GM21423 (cell line): ENCODE results near the gene RAB30.
A peak's percentile ranks its signal among the peaks of the same experiment; 100 is the strongest.
"Not testable (repeated sequence)": the region's sequence is repeated elsewhere in the genome, so short reads cannot be mapped to it uniquely, and the experiment has no call there.

ENCODE experiments used
- ATAC-seq: cut with Tn5 transposase; IDR thresholded peaks from one replicate; pipeline ENCODE4 v1.9.1; 2021; ENCODE audit warnings: mild to moderate bottlenecking, moderate library complexity; ENCODE audit not compliant: unreplicated experiment

RAB30 gene

DNA sequence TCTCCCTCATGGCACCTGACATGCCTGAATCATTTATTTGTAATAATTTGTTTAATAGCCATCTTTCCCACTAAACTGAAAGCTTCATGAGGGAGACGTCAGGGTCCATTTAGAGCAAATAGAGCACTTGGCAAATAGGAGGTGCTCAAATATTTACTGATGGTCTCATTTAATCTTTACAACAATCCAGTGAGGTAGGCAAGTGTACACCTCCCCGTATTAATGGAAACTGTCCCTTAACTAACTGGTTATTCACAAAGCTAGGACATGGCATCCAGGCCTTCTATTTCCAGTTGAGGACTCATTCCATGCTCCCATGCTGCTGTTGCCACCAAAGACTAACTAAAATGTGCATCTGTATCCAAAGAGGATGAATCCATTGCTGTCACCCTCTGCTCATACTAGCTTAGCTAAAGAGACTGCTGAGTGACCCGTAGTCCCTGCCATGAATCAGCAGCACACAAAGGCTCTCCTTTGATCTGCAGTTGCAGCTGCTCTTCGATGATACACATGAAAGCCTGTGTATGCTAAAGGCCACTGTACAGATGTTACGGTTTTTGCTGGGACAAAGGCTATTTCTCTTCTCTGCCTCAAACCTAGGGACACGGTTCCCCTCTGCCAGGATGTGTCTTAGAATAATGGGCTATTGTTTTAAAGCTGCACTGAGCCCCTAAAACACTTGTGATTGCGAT, 82.6 kb downstream of the RAB30 start:
- ATAC-seq, result no peak

DNA sequence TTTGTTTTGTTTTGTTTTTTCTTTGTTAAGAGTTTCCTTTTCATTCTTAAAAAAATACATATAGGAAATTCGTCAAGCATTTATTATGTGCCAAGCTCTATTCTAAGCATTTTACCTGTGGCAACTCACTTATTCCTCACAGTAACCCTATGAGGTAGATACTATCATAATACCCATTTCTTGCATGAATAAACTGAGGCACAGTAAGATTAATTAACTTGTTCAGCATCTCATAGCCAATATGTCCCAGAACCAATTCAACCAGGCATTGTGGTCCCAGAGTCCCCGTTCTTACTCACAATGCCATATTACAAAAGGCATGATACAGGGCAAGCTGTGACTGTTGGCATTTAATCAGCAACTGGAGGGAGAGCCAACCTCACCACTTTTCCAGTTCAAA, 83.7 kb downstream of the RAB30 start:
- no peak for ATAC-seq

DNA sequence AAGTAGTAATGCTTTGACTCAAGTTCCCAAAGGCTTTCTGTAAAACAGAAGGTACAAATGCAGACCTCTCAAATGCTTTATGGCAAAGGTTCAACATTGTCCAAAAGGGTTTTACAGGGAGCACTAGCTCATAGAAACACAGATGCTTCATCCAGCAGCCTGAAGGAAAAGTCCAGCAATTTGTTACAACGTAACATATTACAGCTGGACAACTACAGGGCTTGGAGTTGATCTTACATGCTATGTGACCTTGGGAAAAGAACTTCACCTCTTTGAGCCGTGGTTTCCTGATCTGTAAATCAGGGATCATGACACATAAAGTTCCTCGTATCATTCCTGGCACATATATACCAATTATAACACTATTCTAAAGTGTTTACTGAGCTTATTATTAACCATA, 85.3 kb downstream of the RAB30 start:
- ATAC-seq, result no peak

DNA sequence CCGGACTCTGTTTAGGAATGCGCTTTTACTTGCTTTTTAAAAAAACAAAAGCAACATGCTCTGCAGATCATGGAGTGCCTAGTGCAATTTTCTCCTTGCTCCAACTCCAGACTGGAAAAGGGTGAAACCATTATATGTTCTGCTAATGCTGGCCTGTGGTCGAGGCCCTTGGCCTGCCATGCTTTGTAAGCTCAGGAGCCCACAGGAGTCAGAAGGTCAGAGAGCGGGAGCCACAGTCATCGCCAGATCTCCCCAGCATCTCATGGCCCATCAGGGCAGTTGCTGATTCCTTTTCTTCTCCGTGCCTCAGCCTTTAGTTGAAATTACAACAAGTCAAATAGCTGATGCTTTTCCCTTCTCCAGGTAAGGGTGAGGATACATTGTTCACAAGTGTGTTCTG, 89.8 kb downstream of the RAB30 start:
- ATAC-seq, result no peak

DNA sequence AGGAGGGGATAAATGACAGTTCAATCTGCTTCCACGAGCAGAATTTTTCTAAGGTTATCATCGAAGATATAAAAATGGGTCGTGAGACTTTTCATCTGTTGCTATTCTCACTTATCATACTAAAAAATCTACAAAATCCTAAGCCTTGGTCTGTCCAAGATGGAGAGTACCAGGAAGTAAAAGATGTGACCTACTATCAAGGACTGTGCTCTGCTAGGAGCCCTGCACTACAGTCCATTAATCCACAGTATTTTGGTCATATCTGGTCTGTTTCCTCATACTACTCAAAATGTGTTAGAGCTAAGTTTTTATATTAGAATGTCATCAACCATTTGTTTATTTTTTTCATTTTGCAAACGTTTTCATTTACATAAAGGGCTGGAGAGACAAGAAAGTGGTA, 90.8 kb downstream of the RAB30 start:
- ATAC-seq, result no peak

DNA sequence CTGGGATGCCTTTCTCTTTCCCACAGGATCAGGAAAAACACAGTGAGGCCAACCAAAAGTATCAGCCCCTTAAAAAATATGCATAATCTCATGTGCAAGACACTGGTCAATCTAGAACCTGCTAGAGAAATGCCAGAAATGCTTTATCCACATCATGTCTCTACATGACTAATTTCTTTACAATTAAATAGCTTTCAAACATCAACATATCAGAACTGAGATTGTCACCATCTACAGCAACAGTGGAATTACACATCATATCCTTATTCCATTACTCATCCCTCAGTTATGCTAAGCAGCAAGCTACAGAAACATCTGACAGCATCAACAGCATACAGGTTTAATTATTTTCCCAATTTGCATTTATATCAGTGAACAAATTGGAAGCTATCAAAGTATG, 91.4 kb downstream of the RAB30 start:
- no peak for ATAC-seq

DNA sequence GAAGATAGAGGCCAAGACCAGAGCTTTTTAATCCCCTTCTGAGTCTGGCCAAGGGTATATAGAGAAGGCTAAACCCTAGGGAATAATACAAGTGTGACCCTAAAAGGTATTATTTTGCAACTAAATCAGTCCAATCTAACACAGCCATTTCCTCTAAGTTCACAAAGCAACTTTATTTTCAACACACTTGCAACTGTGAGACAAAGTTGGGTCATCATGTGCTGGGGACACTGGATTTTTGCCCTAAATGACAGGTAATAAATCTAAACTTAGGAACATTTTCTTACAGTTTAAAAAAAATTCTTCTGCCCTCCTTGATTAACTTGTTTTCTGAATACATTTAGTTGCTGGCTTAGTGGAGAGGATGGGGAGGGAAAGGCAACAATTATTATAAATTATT, 91.9 kb downstream of the RAB30 start:
- ATAC-seq, result no peak

DNA sequence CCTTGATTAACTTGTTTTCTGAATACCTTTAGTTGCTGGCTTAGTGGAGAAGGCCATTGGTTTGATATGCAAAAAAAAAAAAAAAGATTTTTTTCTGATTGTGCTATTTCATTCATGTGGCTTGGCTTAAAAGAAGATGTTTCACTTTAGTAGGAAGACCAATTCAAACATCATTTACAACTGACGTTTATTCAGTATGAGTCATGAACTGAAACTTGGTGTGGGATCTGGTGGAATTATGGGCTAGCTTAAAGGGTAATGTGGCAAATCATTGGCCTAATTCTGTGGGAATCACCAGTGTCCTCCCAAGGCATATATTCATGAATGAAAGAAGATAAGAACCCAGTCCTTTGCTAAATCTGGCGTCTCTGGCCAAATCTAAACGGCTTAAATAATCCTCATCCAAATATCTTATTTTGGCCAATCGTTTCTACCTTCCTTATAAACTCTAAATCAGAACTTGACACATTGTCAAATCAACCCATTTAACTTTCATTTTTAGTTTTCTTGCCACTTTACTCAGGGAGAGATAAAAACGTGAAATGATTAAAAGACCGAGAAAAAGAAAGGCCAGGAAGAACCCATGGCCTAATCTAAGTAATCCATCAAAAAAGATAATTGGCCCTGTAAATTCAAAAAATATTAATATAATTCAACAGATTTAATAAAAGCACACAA, 93.1 kb downstream of the RAB30 start:
- peak; percentile 75 for ATAC-seq

DNA sequence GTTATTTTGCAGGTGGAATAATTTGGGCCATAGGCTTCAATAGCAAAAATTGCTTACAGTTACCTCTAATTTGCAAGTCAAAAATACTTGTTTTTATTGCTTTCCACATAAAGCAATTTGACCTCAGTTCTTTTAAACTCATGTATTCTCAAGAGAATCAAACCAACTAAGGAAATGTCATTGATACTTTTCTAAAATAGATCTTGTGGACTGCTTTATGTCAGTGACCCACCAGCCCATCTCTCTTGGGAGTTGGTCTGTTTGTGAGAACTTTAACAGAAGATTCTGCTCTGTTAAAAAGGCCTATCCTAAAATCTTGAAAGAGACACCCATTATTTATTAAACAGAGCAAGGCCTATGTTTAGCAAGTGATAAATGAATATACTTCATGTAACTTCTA, 94.9 kb downstream of the RAB30 start:
- ATAC-seq, result no peak

DNA sequence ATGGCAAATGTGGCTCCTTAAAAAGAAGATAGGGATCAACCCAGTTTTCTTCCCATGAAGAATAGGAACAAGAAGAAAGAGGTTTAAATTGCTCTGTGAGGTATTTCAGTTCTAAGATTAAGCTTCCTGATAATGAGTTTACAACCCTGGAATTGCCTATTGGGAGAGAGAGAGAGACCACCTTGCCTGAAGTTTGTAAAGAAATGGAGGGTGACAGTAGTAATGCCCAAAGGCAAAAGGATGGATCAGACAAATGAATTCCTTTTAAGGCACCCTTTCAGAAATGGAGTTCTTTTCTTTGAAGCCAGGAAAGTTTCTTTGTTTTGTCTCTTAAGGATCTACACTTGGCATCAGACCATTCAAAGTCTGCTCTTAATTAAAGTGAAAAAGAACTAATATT, 95.8 kb downstream of the RAB30 start:
- ATAC-seq, result no peak

DNA sequence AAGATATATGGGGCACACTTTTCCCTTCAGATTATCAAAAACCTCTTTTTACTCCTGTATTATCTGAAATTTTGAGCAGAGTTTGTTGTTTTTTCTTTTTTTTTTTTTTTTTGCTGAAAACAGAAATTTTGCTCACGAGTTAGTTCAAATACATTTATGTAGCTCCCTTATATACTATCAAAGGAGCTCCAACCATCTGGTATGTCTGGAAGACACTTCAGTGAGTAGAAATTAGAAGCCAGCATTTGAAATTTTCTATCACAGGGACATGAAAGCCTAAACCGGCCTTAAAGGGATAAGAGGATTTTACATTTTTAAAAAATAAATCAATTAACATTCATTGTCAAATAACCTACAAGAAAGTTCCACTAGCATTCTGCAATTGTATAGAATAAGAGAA, 96.8 kb downstream of the RAB30 start:
- ATAC-seq, result no peak

DNA sequence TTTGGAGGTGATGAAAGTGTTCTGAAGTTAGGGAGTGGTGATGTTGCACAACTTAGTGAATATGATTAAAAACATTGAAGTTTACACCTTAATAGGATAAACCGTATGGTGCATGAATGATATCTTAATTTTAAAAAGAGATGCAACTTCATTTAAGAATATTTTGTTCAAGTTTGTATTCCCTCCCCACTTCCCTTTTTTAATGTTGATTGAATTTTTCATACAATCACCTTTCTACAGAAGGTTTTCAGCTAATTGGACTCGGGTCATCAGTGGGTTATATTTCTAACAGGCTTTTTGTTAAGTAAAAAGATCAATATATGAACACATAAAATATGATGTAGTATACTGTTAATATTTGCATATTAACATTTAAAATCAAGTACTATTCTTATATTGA, 97.6 kb downstream of the RAB30 start:
- ATAC-seq, result no peak

DNA sequence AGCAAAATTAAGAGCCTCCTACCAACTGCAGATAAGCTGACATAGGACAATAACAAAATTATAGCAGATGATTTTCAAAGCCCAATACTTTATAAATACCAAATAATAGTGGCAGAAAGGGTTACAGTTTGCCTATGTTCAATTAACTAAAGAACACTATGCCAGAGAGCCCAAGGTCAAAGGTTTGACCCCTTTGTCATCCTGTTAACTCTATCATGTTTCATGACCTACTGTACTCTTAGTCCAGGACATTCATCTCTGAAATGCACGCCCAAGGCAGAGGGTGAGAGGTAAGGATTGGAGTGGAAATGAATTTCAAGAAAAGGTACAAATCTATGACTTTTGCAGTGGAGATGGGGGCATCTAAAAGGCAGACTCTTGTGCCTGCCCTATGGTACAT, 99.6 kb downstream of the RAB30 start:
- no peak for ATAC-seq

DNA sequence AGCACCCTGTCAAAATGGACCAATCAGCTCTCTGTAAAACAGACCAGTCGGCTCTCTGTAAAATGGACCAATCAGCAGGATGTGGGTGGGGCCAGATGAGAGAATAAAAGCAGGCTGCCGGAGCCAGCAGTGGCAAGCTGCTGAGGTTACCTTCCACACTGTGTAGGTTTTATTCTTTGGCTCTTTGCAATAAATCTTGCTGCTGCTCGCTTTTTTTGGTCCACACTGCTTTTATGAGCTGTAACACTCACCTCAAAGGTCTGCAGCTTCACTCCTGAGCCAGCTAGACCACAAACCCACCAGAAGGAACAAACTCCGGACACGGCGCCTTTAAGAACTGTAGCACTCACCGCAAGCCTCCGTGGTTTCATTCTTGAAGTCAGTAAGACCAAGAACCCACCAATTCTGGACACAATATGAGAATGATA, 100.2 kb downstream of the RAB30 start:
- ATAC-seq, result peak; percentile 31

DNA sequence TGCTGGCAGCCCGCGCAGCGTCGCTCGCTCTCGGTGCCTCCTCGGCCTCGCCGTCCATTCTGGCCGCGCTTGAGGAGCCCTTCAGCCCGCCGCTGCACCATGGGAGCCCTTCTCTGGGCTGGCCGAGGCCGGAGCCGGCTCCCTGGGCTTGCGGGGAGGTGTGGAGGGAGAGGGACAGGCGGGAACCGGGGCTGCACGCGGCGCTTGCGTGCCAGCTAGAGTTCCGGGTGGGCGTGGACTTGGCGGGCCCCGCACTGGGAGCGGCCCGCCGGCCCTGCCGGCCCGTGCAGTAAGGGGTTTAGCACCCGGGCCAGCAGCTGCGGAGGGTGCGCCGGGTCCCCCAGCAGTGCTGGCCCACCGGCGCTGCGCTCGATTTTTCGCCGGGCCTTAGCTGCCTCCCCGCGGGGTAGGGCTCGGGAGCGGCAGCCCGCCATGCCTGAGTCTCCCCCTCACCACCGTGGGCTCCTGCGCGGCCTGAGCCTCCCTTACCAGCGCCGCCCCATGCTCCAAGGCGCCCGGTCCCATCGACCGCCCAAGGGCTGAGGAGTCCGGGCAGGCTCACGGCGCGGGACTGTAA, 101.1 kb downstream of the RAB30 start:
- not testable (repeated sequence) for ATAC-seq

DNA sequence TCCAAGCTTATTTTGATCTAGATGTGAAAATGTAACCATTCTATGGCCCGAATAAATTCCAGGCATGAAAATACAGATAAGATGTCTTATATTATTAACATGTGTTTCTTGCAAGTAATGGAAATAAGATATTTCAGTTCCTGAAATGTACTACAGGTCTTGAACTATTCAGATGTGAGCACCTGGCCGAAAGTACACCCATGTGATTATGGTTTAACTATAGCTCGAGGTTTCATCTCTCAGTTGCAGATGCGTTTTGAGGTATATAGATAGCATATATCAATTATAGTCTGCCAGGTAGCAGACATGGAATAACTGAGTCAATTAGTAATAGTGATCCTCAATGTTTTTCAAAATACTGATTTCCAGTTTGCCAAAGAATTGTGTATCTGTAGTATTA, 101.9 kb downstream of the RAB30 start:
- ATAC-seq, result peak; percentile 96

DNA sequence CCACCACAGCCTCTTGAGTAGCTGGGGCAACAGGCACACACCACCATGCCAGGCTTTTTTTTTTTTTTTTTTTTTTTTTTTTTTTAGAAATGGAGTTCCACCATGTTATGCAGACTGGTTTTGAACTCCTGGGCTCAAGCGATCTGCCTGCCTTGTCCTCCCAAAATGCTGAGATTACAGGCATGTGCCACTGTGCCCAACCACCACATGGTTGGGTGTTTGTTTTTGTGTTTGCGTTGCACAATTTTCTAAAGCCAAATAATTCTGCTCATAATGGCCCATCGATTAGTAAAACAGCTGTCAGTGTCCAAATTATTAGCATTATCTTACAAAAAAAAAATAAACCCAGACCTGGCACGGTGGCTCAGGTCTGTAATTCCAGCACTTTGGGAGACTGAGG, 104.3 kb downstream of the RAB30 start:
- no peak for ATAC-seq

DNA sequence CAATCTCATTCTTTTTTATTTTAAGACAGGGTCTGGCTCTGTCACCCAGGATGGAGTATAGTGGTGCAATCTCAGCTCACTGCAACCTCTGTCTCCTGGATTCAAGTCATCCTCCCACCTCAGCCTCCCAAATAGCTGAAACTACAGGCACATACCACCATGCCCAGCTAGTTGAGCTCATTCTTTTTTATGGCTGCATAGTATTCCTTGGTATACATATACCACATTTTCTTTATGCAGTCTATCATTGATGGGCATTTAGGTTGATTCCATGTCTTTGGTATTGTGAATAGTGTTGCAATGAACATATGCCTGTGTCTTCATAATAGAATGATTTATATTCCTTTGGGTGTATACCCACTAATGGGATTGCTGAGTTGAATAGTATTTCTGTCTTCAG, 109.7 kb downstream of the RAB30 start:
- ATAC-seq, result not testable (repeated sequence)

DNA sequence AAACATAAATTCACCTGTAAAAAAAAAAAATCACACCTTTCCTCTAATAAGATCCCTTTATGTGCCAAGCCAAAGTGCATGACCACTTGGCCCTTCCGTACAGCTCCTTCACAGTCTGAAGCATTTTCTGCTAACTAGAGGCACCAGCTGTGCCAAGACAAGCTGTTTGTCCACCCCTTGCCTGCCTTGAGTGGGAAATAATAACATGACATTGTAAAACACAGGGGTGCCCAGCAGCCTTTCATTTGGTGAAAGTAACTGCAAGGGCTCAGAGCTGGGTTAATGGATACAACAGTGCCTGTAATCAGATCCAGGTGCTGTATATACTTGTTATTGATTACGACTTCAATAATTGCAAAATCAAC, 110.9 kb downstream of the RAB30 start:
- peak; percentile 12 for ATAC-seq

DNA sequence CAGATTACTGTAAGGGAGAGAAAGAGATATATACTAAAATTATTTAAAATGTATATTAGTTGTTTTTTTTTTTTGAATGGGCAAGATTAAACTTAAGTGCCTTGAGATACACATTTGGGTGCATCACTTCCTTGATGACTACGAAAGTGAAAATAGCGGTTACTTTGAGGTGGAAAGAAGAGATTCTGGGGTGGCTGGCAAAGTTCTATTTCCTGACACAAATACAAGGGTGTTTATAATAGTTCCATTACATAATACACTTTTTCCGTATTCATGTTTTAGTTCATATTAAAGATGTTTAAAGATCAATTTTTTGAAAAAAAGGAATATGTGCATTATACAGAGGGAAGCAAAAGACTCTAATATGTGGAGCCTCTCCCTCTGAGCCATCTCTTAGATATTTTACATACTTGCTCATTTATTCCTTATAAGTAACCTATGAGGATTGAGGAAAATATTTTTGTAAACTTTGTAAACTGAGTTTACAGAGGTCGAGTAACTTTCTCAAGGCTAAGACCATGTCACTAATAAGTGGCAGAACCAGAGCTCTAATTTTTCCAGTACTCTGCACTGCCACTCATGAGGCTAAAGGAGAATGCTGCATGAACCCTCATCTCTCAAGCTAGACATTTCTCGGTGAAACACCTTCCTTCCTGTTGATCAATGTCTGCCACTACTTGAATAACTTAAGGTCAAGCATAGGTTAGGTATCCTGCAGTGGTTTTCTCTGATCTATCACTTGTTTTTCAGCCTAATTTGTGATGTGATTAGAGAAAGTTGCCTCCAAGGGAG, 111.5 kb downstream of the RAB30 start:
- peak; percentile 90 for ATAC-seq

DNA sequence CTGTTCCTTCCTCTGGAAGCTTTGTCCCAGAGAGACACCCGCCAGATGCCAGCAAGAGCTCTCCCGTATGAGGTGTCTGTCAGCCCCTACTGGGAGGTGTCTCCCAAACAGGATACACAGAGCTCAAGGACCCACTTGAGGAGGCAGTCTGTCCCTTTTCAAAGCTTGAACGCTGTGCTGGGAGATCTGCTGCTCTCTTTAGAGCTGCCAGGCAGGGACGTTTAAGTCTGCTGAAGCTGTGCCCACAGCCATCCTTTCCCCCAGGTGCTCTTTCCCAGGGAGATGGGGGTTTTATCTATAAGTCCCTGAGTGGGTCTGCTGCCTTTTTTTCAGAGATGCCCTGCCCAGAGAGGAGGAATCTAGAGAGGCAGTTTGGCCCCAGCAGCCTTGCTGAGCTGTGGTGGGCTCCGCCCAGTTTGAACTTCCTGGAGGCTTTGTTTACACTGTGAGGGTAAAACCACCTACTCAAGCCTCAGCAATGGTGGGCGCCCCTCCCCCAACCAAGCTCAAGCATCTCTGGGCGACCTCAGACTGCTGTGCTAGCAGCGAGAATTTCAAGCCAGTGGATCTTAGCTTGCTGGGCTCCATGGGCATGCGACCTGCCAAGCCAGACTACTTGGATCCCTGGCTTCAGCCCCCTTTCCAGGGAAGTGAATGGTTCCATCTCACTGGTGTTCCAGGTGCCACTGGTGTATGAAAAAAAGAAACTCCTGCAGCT, 115.8 kb downstream of the RAB30 start:
- not testable (repeated sequence) for ATAC-seq
